ENCODE measurements around the gene NANOS3. TPM values are rescaled to one million over a fixed set of nuclear protein-coding genes. Genes with fewer than 3 reads are reported as not detected.

Gene NANOS3
- total and polyA plus RNA-seq, 10 of the 15 experiments (the other 5 are each of a cell fraction or from before 2014, with no cell fraction given) = 0.31 to 1.7 (median 0.81) TPM

GRCh38 chr19:13914777-13915176 is 37.8 kb downstream of the NANOS3 start:
- ChIA-PET CTCF (no interaction called here), POLR2A (no interaction called here), SMC1A (ENCODE audit: uncharacterized antibody, unreplicated experiment) (interaction anchor here (1.1 kb wide), 1 partner anchor 11 kb away, joined by 3 read pairs; no protein-coding TSS in a partner anchor), RAD21 (ENCODE audit: unreplicated experiment) (no interaction called here)
- 81% methylated on average over 3 of the region's 3 CpGs for WGBS (ENCODE audit: insufficient coverage, insufficient replicate concordance, low lambda C conversion rate, missing lambda C conversion rate)
- H3K36me3 ChIP-seq (ENCODE audit: control insufficient read depth in 2 of 2, insufficient read depth in 2 of 2, low read length in 1 of 2) = peaks cover 0 to 5% of the 10 kb centered on the region in 2 experiments; a peak in 3 of 4 replicates
- H3K9ac ChIP-seq (ENCODE audit: control insufficient read depth, insufficient read depth, low read length) = no peak overlapping the region
- H2AFZ ChIP-seq (ENCODE audit: control insufficient read depth, low read depth, low read length) = no peak overlapping the region
- TF ChIP-seq IKZF2 (IDR thresholded peaks at IDR 0.05) (no peak), CBFB (IDR thresholded peaks at IDR 0.05; ENCODE audit: low read depth) (no peak), RAD51 (IDR thresholded peaks at IDR 0.05) (no peak), PML (IDR thresholded peaks at IDR 0.05; ENCODE audit: low read length) (no peak), ZBTB40 (IDR thresholded peaks at IDR 0.05; ENCODE audit: borderline replicate concordance) (no peak), EZH2 (IDR thresholded peaks at IDR 0.05; ENCODE audit: borderline replicate concordance, control insufficient read depth, low read depth, low read length) (no peak), JUND (IDR thresholded peaks at IDR 0.05; ENCODE audit: low read depth, low read length) (no peak), BMI1 (IDR thresholded peaks at IDR 0.05; ENCODE audit: borderline replicate concordance) (no peak), CREB1 (IDR thresholded peaks at IDR 0.05; ENCODE audit: low read depth) (no peak), IRF4 (IDR thresholded peaks at IDR 0.05; ENCODE audit: low read depth, low read length) (no peak), E2F8 (IDR thresholded peaks at IDR 0.05; ENCODE audit: low read depth, partially characterized antibody) (no peak), ASH2L (IDR thresholded peaks at IDR 0.05; ENCODE audit: borderline replicate concordance, low read depth) (no peak), NFIC (IDR thresholded peaks at IDR 0.05; ENCODE audit: low read depth, low read length) (no peak)
- H3K4me3 ChIP-seq = no peak overlapping the region
- H3K9me3 ChIP-seq (replicated peaks; ENCODE audit: control insufficient read depth, insufficient read depth, low read length) = no peaks in the 10 kb centered on the region
- no peak overlapping the region for H3K27ac ChIP-seq (ENCODE audit: control insufficient read depth, insufficient read depth)
- DNase-seq (ENCODE audit: low read depth, low spot score) = no peak
- no peak for ATAC-seq
- no peaks in the 10 kb centered on the region for H3K27me3 ChIP-seq (replicated peaks in 1 of 2; ENCODE audit: control insufficient read depth in 2 of 2, insufficient read depth in 2 of 2, low read length in 1 of 2)
- no peak overlapping the region for H3K4me2 ChIP-seq (ENCODE audit: control insufficient read depth, insufficient read depth)
- H4K20me1 ChIP-seq (ENCODE audit: control insufficient read depth, insufficient read depth) = no peaks in the 10 kb centered on the region
- H3K4me1 ChIP-seq (ENCODE audit: control insufficient read depth, insufficient read depth, low read length) = no peaks in the 10 kb centered on the region
- no peaks in the 10 kb centered on the region for H3K79me2 ChIP-seq (ENCODE audit: control insufficient read depth, insufficient read depth, low read length)
- in situ Hi-C loops (cut with MboI) (no loop called here), intact Hi-C loops (cut with micrococcal nuclease; ENCODE audit: unreplicated experiment) (no loop called here)
- FAIRE-seq = no peak
- no TSS peak for BruUV-seq (replicated peaks)
